ENCODE measurements around the gene SNX24. TPM values are rescaled to one million over a fixed set of nuclear protein-coding genes. Genes with fewer than 3 reads are reported as not detected.

The SNX24 gene
- total and polyA plus RNA-seq, 5 donors, result 11.3 to 14.9 (median 13.4) TPM

GRCh38 chr5:123044926-123045617 lies 199.7 kb downstream of the SNX24 start:
- H3K4me3 ChIP-seq (ENCODE audit: low read length), result no peak overlapping the region
- ATAC-seq (no peak), DNase-seq (no peak)
- H3K27me3 ChIP-seq (ENCODE audit: control insufficient read depth, insufficient read depth), result no peaks in the 10 kb centered on the region
- no peak overlapping the region for H3K27ac ChIP-seq (ENCODE audit: low read length)
- H3K4me1 ChIP-seq (ENCODE audit: control insufficient read depth, insufficient read depth, low read length), result no peaks in the 10 kb centered on the region
- WGBS, result 82% methylated on average over 7 of the region's 7 CpGs
- H3K9me3 ChIP-seq (ENCODE audit: control insufficient read depth, low read length), result no peaks in the 10 kb centered on the region
- intact Hi-C loops (cut with DNase I), result no loop called here

GRCh38 chr5:123046222-123046621 lies 200.8 kb downstream of the SNX24 start:
- DNase-seq (no peak), ATAC-seq (peak; percentile 55 to 77)
- Histone ChIP-seq H3K4me3 (ENCODE audit: low read length) (no peak overlapping the region), H3K27ac (ENCODE audit: low read length) (no peak overlapping the region), H3K4me1 (ENCODE audit: control insufficient read depth, insufficient read depth, low read length) (no peaks in the 10 kb centered on the region), H3K27me3 (ENCODE audit: control insufficient read depth, insufficient read depth) (no peaks in the 10 kb centered on the region), H3K9me3 (ENCODE audit: control insufficient read depth, low read length) (no peaks in the 10 kb centered on the region)
- WGBS, result 54% methylated on average over 4 of the region's 4 CpGs
- intact Hi-C loops (cut with DNase I), result no loop called here

- Histone ChIP-seq H3K9me3 (ENCODE audit: control insufficient read depth, low read length) (no peaks in the 10 kb centered on the region), H3K4me1 (ENCODE audit: control insufficient read depth, insufficient read depth, low read length) (no peaks in the 10 kb centered on the region), H3K4me3 (ENCODE audit: low read length) (no peak overlapping the region), H3K27me3 (ENCODE audit: control insufficient read depth, insufficient read depth) (no peaks in the 10 kb centered on the region), H3K27ac (ENCODE audit: low read length) (no peak overlapping the region)
- ATAC-seq (no peak), DNase-seq (no peak)
- WGBS, result 88% methylated on average over 1 of the region's 1 CpG
- intact Hi-C loops (cut with DNase I), result no loop called here
Observed at GRCh38 chr5:123047706-123048105, 202.3 kb downstream of the SNX24 start.

- H3K4me3 ChIP-seq (ENCODE audit: low read length), result no peak overlapping the region
- ATAC-seq, result no peak
- no peak for DNase-seq
- intact Hi-C loops (cut with DNase I), result no loop called here
- H3K27ac ChIP-seq (ENCODE audit: low read length), result no peak overlapping the region
- H3K9me3 ChIP-seq (ENCODE audit: control insufficient read depth, low read length), result no peaks in the 10 kb centered on the region
- no peaks in the 10 kb centered on the region for H3K27me3 ChIP-seq (ENCODE audit: control insufficient read depth, insufficient read depth)
- 89% methylated on average over 2 of the region's 2 CpGs for WGBS
- H3K4me1 ChIP-seq (ENCODE audit: control insufficient read depth, insufficient read depth, low read length), result no peaks in the 10 kb centered on the region
Observed at GRCh38 chr5:123051206-123051605, 205.8 kb downstream of the SNX24 start.

Other genes starting within 250 kb of the SNX24 start
- gene SNX2, start 70.5 kb upstream of the SNX24 start, total RNA-seq, result 10 to 100 TPM; 42.3 to 47.4 (median 45.1) TPM
- 27.8 TPM for gene SNX2, start 70.5 kb upstream of the SNX24 start, polyA plus RNA-seq
- 10 to 100 TPM; 41.8 to 51.3 (median 42.8) TPM for gene PPIC, start 191.1 kb downstream of the SNX24 start, total RNA-seq
- 47.3 TPM for gene PPIC, start 191.1 kb downstream of the SNX24 start, polyA plus RNA-seq
- 1 to 10 TPM in 3 of 4 donors, under 1 TPM in 1; 0.65 to 2.4 (median 1.5) TPM for gene PRDM6, start 243.6 kb downstream of the SNX24 start, total RNA-seq
- 0.48 TPM for gene PRDM6, start 243.6 kb downstream of the SNX24 start, polyA plus RNA-seq